H9 (cell line): ENCODE results near the gene TMEFF2. TPM values are rescaled to one million over a fixed set of nuclear protein-coding genes. Genes with fewer than 3 reads are reported as not detected.

Experiments
- DNase-seq: peaks from one replicate; pipeline ENCODE4 v3.0.0-alpha.2; 2017
- H2AFZ ChIP-seq: one replicate; pipeline ENCODE4 v1.6.1; 2013; ENCODE audit warnings: mild to moderate bottlenecking, low read length, control low read depth, moderate library complexity
- H2AK5ac ChIP-seq: 2 replicates; pipeline ENCODE4 v1.6.1; 2013; ENCODE audit warnings: low read length, control low read depth, mixed read lengths; ENCODE audit not compliant: insufficient read length
- H2BK120ac ChIP-seq: one replicate; pipeline ENCODE4 v1.6.1; 2013; ENCODE audit warnings: low read depth, mild to moderate bottlenecking, low read length, control low read depth, inconsistent platforms; ENCODE audit not compliant: poor library complexity, severe bottlenecking
- H2BK12ac ChIP-seq: 2 replicates; pipeline ENCODE4 v1.6.1; 2013; ENCODE audit warnings: low read length, control low read depth, mixed read lengths, low read depth; ENCODE audit not compliant: insufficient read length
- H2BK15ac ChIP-seq: 2 replicates; pipeline ENCODE4 v1.6.1; 2013; ENCODE audit warnings: low read depth, low read length, control low read depth
- H2BK20ac ChIP-seq: one replicate; pipeline ENCODE4 v1.6.1; 2013; ENCODE audit warnings: low read depth, mild to moderate bottlenecking, low read length, control low read depth, inconsistent platforms; ENCODE audit not compliant: poor library complexity, severe bottlenecking
- H2BK5ac ChIP-seq: 2 replicates; pipeline ENCODE4 v1.6.1; 2013; ENCODE audit warnings: low read length, control low read depth, mixed read lengths; ENCODE audit not compliant: insufficient read length
- H3K14ac ChIP-seq: 2 replicates; pipeline ENCODE4 v1.6.1; 2013; ENCODE audit warnings: low read length, control low read depth; ENCODE audit not compliant: insufficient read depth
- H3K18ac ChIP-seq: 2 replicates; pipeline ENCODE4 v1.6.1; 2013; ENCODE audit warnings: low read depth, mild to moderate bottlenecking, mixed read lengths, low read length, control low read depth; ENCODE audit not compliant: insufficient read length
- H3K23ac ChIP-seq: 2 replicates; pipeline ENCODE4 v1.6.1; 2013; ENCODE audit warnings: low read length, control low read depth, mixed read lengths, low read depth; ENCODE audit not compliant: insufficient read length
- H3K23me2 ChIP-seq: 2 replicates; pipeline ENCODE4 v1.6.1; 2013; ENCODE audit warnings: low read depth, mild to moderate bottlenecking, mixed read lengths, low read length, control low read depth; ENCODE audit not compliant: insufficient read length, poor library complexity, severe bottlenecking
- H3K27ac ChIP-seq: 2 replicates; pipeline ENCODE4 v1.5.1; 2013; ENCODE audit warnings: low read length, control low read depth, mixed read lengths, low read depth; ENCODE audit not compliant: insufficient read length
- H3K27me3 ChIP-seq: 2 replicates; pipeline ENCODE4 v1.6.1; 2013; ENCODE audit warnings: low read length, control low read depth, inconsistent platforms; ENCODE audit not compliant: insufficient read depth
- H3K4ac ChIP-seq: 2 replicates; pipeline ENCODE4 v1.6.1; 2013; ENCODE audit warnings: low read depth, mild to moderate bottlenecking, control low read depth, inconsistent platforms, low read length, moderate library complexity
- H3K4me1 ChIP-seq: 2 replicates; pipeline ENCODE4 v1.6.1; 2013; ENCODE audit warnings: low read length, control low read depth, inconsistent platforms; ENCODE audit not compliant: insufficient read depth
- H3K4me2 ChIP-seq: 2 replicates; pipeline ENCODE4 v1.6.1; 2013; ENCODE audit warnings: low read length, control low read depth, mixed read lengths; ENCODE audit not compliant: insufficient read length, insufficient read depth
- H3K56ac ChIP-seq: 2 replicates; pipeline ENCODE4 v1.6.1; 2013; ENCODE audit warnings: low read depth, mild to moderate bottlenecking, mixed read lengths, low read length, control low read depth; ENCODE audit not compliant: insufficient read length
- H3K79me1 ChIP-seq: 2 replicates; pipeline ENCODE4 v1.6.1; 2013; ENCODE audit warnings: low read depth, mild to moderate bottlenecking, moderate library complexity, low read length, control low read depth, inconsistent platforms; ENCODE audit not compliant: insufficient read depth, poor library complexity, severe bottlenecking
- H3K79me2 ChIP-seq: 2 replicates; pipeline ENCODE4 v1.6.1; 2013; ENCODE audit warnings: low read length, control low read depth, inconsistent platforms; ENCODE audit not compliant: insufficient read depth
- H3K9ac ChIP-seq: 2 replicates; pipeline ENCODE4 v1.6.1; 2013; ENCODE audit warnings: low read length, control low read depth, mixed read lengths; ENCODE audit not compliant: insufficient read length; ENCODE audit errors: extremely low read depth
- H3K9me3 ChIP-seq: one replicate; pipeline ENCODE4 v1.6.1; 2013; ENCODE audit warnings: low read depth, low read length, inconsistent platforms; ENCODE audit not compliant: control insufficient read depth
- H3T11ph ChIP-seq: one replicate; pipeline ENCODE4 v1.6.1; 2013; ENCODE audit warnings: mild to moderate bottlenecking, low read length, control low read depth, inconsistent platforms
- H4K20me1 ChIP-seq: one replicate; pipeline ENCODE4 v1.6.1; 2013; ENCODE audit not compliant: control insufficient read depth, insufficient read length, insufficient read depth
- H4K5ac ChIP-seq: 2 replicates; pipeline ENCODE4 v1.6.1; 2013; ENCODE audit warnings: low read depth, mild to moderate bottlenecking, mixed read lengths, low read length, control low read depth; ENCODE audit not compliant: insufficient read length
- H4K8ac ChIP-seq: replicated peaks from 2 replicates; pipeline ENCODE4 v1.6.1; 2013; ENCODE audit warnings: low read length, control low read depth, mixed read lengths, low read depth; ENCODE audit not compliant: insufficient read length
- H4K91ac ChIP-seq: 2 replicates; pipeline ENCODE4 v1.6.1; 2013; ENCODE audit warnings: low read depth, mild to moderate bottlenecking, moderate library complexity, mixed read lengths, low read length, control low read depth; ENCODE audit not compliant: insufficient read length
- H3K27ac Mint-ChIP-seq, 3 experiments: 2 replicates in 2 of 3; 3 replicates in 1 of 3; pipeline ENCODE4 v1.8.0; 2020 to 2021; ENCODE audit warnings: mixed read lengths in 3 of 3, mild to moderate bottlenecking in 1 of 3, moderate library complexity in 1 of 3
- H3K27me3 Mint-ChIP-seq: 2 replicates; pipeline ENCODE4 v1.8.0; 2021; ENCODE audit warnings: low read depth, mild to moderate bottlenecking, moderate library complexity, mixed read lengths
- H3K36me3 Mint-ChIP-seq, 3 experiments: 2 replicates in 2 of 3; 3 replicates in 1 of 3; pipeline ENCODE4 v1.8.0; 2020 to 2021; ENCODE audit warnings: low read depth in 3 of 3, mixed read lengths in 3 of 3; ENCODE audit not compliant: insufficient read depth in 1 of 3
- H3K4me1 Mint-ChIP-seq, 2 experiments: 2 replicates each; pipeline ENCODE4 v1.8.0; 2020; ENCODE audit warnings: mixed read lengths in 2 of 2
- H3K4me3 Mint-ChIP-seq, 2 experiments: 2 replicates in 1 of 2; 3 replicates in 1 of 2; pipeline ENCODE4 v1.8.0; 2020 to 2021; ENCODE audit warnings: mild to moderate bottlenecking in 2 of 2, mixed read lengths in 2 of 2, moderate library complexity in 1 of 2
- H3K9me3 Mint-ChIP-seq, 2 experiments: 2 replicates in 1 of 2; 3 replicates in 1 of 2; pipeline ENCODE4 v1.8.0; 2020; ENCODE audit warnings: mild to moderate bottlenecking in 2 of 2, mixed read lengths in 2 of 2, moderate library complexity in 1 of 2
- CTCF ChIP-seq: fragments of 200-600 bp; sonication (generic); conservative IDR thresholded peaks from 3 replicates; pipeline ENCODE4 v1.8.0; 2021; ENCODE audit warnings: antibody characterized with exemption, mild to moderate bottlenecking
- WGBS: extraction: QIAGEN DNeasy Blood & Tissue Kit; methylation state at CpG from one replicate; pipeline ENCODE4 v1.1.7; 2013; ENCODE audit warnings: missing lambda C conversion rate, low lambda C conversion rate, mixed read lengths; ENCODE audit not compliant: insufficient read length; ENCODE audit errors: extremely low coverage; 5-methylcytosine and 5-hydroxymethylcytosine counted together
- total RNA-seq: library from RNA; stranded (reverse); gene quantifications from 2 replicates; pipeline ENCODE4 v1.2.1, GENCODE V29; 2021

The TMEFF2 gene
- total RNA-seq, 1 experiment from 2014 or later: 0.39 TPM

GRCh38 chr2:192139813-192140212, 54.9 kb downstream of the TMEFF2 start:
- Histone ChIP-seq H3K27me3 (no peaks in the 10 kb centered on the region), H3K9me3 (no peaks in the 10 kb centered on the region), H3K79me1 (no peaks in the 10 kb centered on the region), H3K18ac (no peak overlapping the region), H2BK15ac (no peak overlapping the region), H4K91ac (no peak overlapping the region), H3K79me2 (no peaks in the 10 kb centered on the region), H3K23ac (no peak overlapping the region), H3K56ac (no peak overlapping the region), H2BK20ac (no peak overlapping the region), H2AFZ (no peak overlapping the region), H2BK120ac (no peak overlapping the region), H3T11ph (no peak overlapping the region), H2AK5ac (no peak overlapping the region), H3K4ac (no peak overlapping the region), H3K23me2 (no peaks in the 10 kb centered on the region), H4K8ac (no peak overlapping the region), H3K27ac (no peak overlapping the region), H3K9ac (no peak overlapping the region), H2BK12ac (no peak overlapping the region), H3K14ac (no peak overlapping the region), H2BK5ac (no peak overlapping the region), H3K4me1 (no peaks in the 10 kb centered on the region; the same call in 1 of the 2 replicates), H3K4me2 (no peak overlapping the region), H4K20me1 (no peaks in the 10 kb centered on the region), H4K5ac (no peak overlapping the region)
- no peaks in the 10 kb centered on the region for H3K9me3 Mint-ChIP-seq
- no peak overlapping the region for H3K27ac Mint-ChIP-seq
- WGBS: no CpG with 5 or more reads among the region's 1 CpG
- TF ChIP-seq CTCF: no peak
- H3K27me3 Mint-ChIP-seq: no peaks in the 10 kb centered on the region
- H3K4me1 Mint-ChIP-seq: peaks cover 10 to 12% of the 10 kb centered on the region in 2 experiments
- H3K4me3 Mint-ChIP-seq: no peak overlapping the region
- no peaks in the 10 kb centered on the region for H3K36me3 Mint-ChIP-seq
- DNase-seq: no peak
